Body of pancreas (tissue), 4 donors: ENCODE data around the gene DTX1. TPM values are rescaled to one million over a fixed set of nuclear protein-coding genes. Genes with fewer than 3 reads are reported as not detected.

Source experiments
- ATAC-seq: fragments of 150-250 bp; one replicate; pipeline ENCODE4 v1.9.1; 2016
- DNase-seq, 4 donors: peaks; one replicate each; pipeline ENCODE4 v3.0.0-alpha.2; 2019
- H3K27ac ChIP-seq, 4 donors: fragments of 200-600 bp; sonication (generic); 1 replicate in 3 of 4; 2 replicates in 1 of 4; pipeline versions ENCODE4 v1.5.1 to v1.6.1; 2016 to 2019; ENCODE audit warnings: mild to moderate bottlenecking in 1 of 4, mixed read lengths in 1 of 4, moderate library complexity in 1 of 4
- H3K27me3 ChIP-seq, 2 donors: fragments of 200-600 bp; sonication (generic); one replicate each; pipeline ENCODE4 v1.6.0; 2016; ENCODE audit warnings: mild to moderate bottlenecking in 1 of 2
- H3K36me3 ChIP-seq, 2 donors: fragments of 200-600 bp; sonication (generic); replicated peaks in 1 of 2; 2 replicates each; pipeline ENCODE4 v1.5.1; 2016; ENCODE audit warnings: low read depth in 2 of 2; ENCODE audit not compliant: insufficient read depth in 1 of 2
- H3K4me1 ChIP-seq: fragments of 200-600 bp; sonication (generic); one replicate; pipeline ENCODE4 v1.6.0; 2016
- H3K4me3 ChIP-seq, 2 donors: fragments of 200-600 bp; sonication (generic); 1 replicate in 1 of 2; 2 replicates in 1 of 2; pipeline ENCODE4 v1.5.1; 2016 to 2019
- H3K9me3 ChIP-seq, 3 donors: fragments of 200-600 bp; sonication (generic); 1 replicate in 2 of 3; 2 replicates in 1 of 3; pipeline ENCODE4 v1.5.1; 2016
- POLR2A ChIP-seq, 3 donors: fragments of 450-650 bp; IDR thresholded peaks; one replicate each; pipeline ENCODE4 v1.6.1; 2016; ENCODE audit warnings: antibody characterized with exemption in 3 of 3, mild to moderate bottlenecking in 2 of 3
- WGBS, 2 donors: methylation state at CpG; one replicate each; pipeline ENCODE4 v1.1.5; 2017; 5-methylcytosine and 5-hydroxymethylcytosine counted together
- intact Hi-C: fragments of 100-400 bp; cut with DNase I; formaldehyde crosslinking; loops from one replicate; pipeline ENCODE4 v1.15.1; 2023
- total RNA-seq, 2 donors: library from RNA; depleted of rRNA; stranded (reverse); fragments of >200 nt; gene quantifications; one replicate each; pipeline ENCODE4 v1.1.0, GENCODE V29; 2016
- TF ChIP-seq, protein P1 (sequence below), 7 experiments: fragments of 450-650 bp in 4 of 7; fragments of 200-600 bp in 3 of 7; sonication (generic) in 3 of 7; IDR thresholded peaks; one replicate each; pipeline ENCODE4 v1.5.1; 2016 to 2019; ENCODE audit warnings: antibody characterized with exemption in 7 of 7

DTX1 gene
- total RNA-seq, 2 donors from 2014 or later: 11.9 to 17.5 TPM

DNA sequence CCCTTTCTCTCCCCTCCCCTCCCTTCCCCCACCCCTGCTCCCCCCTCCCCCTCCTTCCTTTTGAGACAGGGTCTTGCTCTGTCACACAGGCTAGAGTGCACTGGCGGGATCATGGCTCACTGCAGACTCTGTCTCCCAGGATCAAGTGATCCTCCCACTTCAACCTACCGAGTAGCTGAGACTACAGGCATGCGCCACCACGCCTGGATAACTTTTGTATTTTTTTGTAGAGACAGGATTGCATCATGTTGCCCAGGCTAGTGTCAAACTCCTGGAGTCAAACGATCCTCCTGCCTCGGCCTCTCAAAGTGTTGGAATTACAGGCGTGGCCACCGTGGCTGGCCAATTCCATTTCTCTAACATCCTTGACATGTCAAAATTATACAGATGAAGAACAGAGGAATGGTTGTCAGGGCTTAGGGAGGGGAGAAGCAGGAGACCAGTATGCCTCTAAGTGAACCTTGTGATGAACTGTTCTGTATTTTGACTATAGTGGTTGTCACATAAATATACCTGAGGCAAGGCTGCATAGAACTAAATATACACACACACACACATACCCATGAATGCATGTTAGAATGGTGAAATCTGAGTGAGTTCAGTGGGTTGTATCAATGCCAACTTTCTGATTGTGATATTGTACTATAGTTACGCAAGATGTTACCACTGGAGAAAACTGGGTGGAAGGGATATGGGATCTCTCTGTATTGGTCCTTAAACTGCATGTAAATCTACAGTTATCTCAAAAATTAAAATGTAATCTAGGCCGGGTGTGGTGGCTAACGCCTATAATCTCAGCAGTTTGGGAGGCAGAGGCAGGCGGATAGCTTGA is 89.4 kb downstream of the DTX1 start:
- H3K27ac ChIP-seq: no peak overlapping the region
- WGBS, 2 donors: 65 to 70% methylated on average over 9 to 12 of the region's 12 CpGs
- no peak for DNase-seq
- H3K36me3 ChIP-seq: no peaks in the 10 kb centered on the region
- intact Hi-C loops: no loop called here
- no peak for ATAC-seq
- TF ChIP-seq POLR2A (IDR thresholded peaks at IDR 0.05): no peak
- TF ChIP-seq, protein P1, sequence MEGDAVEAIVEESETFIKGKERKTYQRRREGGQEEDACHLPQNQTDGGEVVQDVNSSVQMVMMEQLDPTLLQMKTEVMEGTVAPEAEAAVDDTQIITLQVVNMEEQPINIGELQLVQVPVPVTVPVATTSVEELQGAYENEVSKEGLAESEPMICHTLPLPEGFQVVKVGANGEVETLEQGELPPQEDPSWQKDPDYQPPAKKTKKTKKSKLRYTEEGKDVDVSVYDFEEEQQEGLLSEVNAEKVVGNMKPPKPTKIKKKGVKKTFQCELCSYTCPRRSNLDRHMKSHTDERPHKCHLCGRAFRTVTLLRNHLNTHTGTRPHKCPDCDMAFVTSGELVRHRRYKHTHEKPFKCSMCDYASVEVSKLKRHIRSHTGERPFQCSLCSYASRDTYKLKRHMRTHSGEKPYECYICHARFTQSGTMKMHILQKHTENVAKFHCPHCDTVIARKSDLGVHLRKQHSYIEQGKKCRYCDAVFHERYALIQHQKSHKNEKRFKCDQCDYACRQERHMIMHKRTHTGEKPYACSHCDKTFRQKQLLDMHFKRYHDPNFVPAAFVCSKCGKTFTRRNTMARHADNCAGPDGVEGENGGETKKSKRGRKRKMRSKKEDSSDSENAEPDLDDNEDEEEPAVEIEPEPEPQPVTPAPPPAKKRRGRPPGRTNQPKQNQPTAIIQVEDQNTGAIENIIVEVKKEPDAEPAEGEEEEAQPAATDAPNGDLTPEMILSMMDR (IDR thresholded peaks at IDR 0.05): no peak
- no peaks in the 10 kb centered on the region for H3K9me3 ChIP-seq
- no peak overlapping the region for H3K4me3 ChIP-seq
- peaks cover 22% of the 10 kb centered on the region for H3K4me1 ChIP-seq
- no peaks in the 10 kb centered on the region for H3K27me3 ChIP-seq

DNA sequence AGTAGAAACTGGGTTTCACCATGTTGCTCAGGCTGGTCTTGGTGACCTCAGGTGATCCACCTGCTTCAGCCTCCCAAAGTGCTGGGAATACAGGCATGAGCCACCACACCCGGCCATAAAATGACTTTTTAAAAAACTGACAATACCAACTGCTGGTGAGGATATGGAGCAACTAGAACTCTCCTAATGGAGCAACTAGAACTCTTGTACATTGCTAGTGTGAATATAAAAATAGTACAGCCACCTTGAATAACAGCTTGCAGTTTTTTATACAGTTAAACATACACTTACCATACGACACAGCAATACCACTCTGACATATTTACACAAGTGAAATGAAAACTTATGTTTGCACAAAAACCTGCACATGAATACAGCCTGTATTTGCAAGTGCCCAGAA is 90.5 kb downstream of the DTX1 start:
- 60 to 71% methylated on average over 2 of the region's 2 CpGs for WGBS, 2 donors
- H3K36me3 ChIP-seq: no peaks in the 10 kb centered on the region

More for the DNA sequence above, 90.5 kb downstream of the DTX1 start:
- no peak for ATAC-seq
- H3K9me3 ChIP-seq: no peaks in the 10 kb centered on the region
- no peak overlapping the region for H3K27ac ChIP-seq
- no peaks in the 10 kb centered on the region for H3K27me3 ChIP-seq
- H3K4me1 ChIP-seq: peaks cover 16% of the 10 kb centered on the region
- TF ChIP-seq, protein P1 (IDR thresholded peaks at IDR 0.05): no peak
- no peak for TF ChIP-seq POLR2A (IDR thresholded peaks at IDR 0.05)
- H3K4me3 ChIP-seq: no peak overlapping the region
- DNase-seq: no peak
- intact Hi-C loops: no loop called here

Other genes starting within 250 kb of the DTX1 start
- 1 to 10 TPM; 4.3 to 7.8 TPM for gene OAS1, start 149.8 kb upstream of the DTX1 start, total RNA-seq
- 10 to 100 TPM in 1 of 2 donors, 1 to 10 TPM in 1; 2.3 to 18.1 TPM for gene OAS3, start 118.3 kb upstream of the DTX1 start, total RNA-seq
- gene OAS2, start 78.2 kb upstream of the DTX1 start, total RNA-seq: 1 to 10 TPM; 1.6 to 2.3 TPM
- gene RASAL1, start 79.0 kb downstream of the DTX1 start, total RNA-seq: 1 to 10 TPM in 1 of 2 donors, under 1 TPM in 1; 0.66 to 2.1 TPM
- under 1 TPM in 1 of 2 donors, not detected in 1; 0.99 TPM for gene CFAP73, start 93.0 kb downstream of the DTX1 start, total RNA-seq
- 10 to 100 TPM; 52.7 TPM for gene DDX54, start 128.7 kb downstream of the DTX1 start, total RNA-seq
- 10 to 100 TPM in 1 of 2 donors, 1 to 10 TPM in 1; 6.9 to 15.3 TPM for gene RITA1, start 129.0 kb downstream of the DTX1 start, total RNA-seq
- gene TPCN1, start 164.7 kb downstream of the DTX1 start, total RNA-seq: 10 to 100 TPM; 45.1 to 78.4 TPM